ENCODE results near the gene ERICH3.

DNA sequence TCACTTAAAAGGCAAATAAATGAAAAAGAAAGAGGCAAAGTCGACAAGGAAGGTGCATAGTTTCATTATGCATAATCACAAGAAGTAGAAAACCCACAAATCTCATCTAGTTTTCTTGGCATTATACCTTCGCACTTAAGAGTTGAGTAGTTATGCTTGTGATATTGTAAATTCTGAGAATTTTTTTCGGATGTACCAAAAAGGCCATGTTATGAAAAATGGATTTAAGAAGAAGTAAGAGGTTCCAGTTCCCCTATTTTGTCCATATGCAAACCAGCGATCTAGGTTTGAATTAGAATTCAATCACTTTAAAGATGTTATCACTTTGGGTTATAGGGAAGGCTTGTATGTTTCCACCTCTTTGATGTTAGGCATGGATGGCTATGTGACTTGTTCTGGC is 7.9 kb upstream of the ERICH3 start:
- TF ChIP-seq, protein P1, sequence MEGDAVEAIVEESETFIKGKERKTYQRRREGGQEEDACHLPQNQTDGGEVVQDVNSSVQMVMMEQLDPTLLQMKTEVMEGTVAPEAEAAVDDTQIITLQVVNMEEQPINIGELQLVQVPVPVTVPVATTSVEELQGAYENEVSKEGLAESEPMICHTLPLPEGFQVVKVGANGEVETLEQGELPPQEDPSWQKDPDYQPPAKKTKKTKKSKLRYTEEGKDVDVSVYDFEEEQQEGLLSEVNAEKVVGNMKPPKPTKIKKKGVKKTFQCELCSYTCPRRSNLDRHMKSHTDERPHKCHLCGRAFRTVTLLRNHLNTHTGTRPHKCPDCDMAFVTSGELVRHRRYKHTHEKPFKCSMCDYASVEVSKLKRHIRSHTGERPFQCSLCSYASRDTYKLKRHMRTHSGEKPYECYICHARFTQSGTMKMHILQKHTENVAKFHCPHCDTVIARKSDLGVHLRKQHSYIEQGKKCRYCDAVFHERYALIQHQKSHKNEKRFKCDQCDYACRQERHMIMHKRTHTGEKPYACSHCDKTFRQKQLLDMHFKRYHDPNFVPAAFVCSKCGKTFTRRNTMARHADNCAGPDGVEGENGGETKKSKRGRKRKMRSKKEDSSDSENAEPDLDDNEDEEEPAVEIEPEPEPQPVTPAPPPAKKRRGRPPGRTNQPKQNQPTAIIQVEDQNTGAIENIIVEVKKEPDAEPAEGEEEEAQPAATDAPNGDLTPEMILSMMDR (IDR thresholded peaks at IDR 0.05) = no peak
- TF ChIP-seq POLR2A (IDR thresholded peaks at IDR 0.05) (no peak), POLR2AphosphoS5 (IDR thresholded peaks at IDR 0.05) (no peak), EP300 (IDR thresholded peaks at IDR 0.05) (no peak)
